ENCODE data around the gene ESPN. TPM values are rescaled to one million over a fixed set of nuclear protein-coding genes. Genes with fewer than 3 reads are reported as not detected.
A peak's percentile ranks its signal among the peaks of the same experiment; 100 is the strongest.

ESPN gene
- total and polyA plus RNA-seq, 2 of the 8 experiments (the other 6 are each of a cell fraction or from before 2014, with no cell fraction given) = 5.2 to 16.3 TPM

DNA sequence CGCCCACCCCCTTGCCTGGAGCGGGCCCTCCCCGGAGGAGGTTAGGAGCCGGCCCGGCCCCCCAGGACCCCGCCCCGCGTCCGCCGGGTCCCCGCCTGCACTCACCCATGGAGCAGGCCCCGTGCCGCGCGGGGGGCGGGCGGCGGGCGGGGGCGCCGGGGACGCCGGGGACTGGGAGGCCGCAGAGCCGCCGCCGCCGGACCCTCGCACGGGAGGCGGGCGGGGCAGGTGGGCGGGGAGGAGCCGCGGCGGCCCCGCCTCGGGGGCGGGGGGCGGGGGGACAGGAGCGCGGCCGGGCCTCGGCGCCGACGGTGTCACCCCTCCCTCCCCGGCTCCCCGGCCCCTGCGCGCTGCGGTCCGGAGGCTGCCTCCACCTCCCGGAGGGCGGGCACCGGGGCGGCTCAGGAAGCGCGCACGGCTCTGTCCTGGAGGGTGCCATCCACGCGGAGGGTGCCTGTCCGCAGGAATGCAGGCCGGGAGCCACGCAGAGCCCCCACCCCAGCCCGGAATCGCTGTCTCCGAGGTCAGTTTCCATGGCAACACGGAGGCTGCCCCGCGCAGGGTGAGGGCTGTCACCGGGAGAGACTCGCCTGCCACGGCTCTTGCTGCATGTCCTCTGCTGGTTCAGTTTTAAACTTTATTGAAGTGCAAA, 72.8 kb downstream of the ESPN start (continued):
- TF ChIP-seq TBP (IDR thresholded peaks at IDR 0.05; ENCODE audit: low read depth, low read length) (no peak), CHD1 (IDR thresholded peaks at IDR 0.05; ENCODE audit: low read depth, low read length) (no peak), YY1 (IDR thresholded peaks at IDR 0.05; ENCODE audit: low read depth, low read length) (no peak), CBX5 (IDR thresholded peaks at IDR 0.05; ENCODE audit: low read depth, low read length) (no peak), JUND (IDR thresholded peaks at IDR 0.05; ENCODE audit: low read length) (no peak), KDM4A (IDR thresholded peaks at IDR 0.05; ENCODE audit: low read depth, low read length, severe bottlenecking) (peak; percentile 16)

Measured in H1 (cell line).